ENCODE data around the gene ATP9A.
"Not testable (repeated sequence)": the region's sequence is repeated elsewhere in the genome, so short reads cannot be mapped to it uniquely, and the experiment has no call there.

ATP9A gene

DNA sequence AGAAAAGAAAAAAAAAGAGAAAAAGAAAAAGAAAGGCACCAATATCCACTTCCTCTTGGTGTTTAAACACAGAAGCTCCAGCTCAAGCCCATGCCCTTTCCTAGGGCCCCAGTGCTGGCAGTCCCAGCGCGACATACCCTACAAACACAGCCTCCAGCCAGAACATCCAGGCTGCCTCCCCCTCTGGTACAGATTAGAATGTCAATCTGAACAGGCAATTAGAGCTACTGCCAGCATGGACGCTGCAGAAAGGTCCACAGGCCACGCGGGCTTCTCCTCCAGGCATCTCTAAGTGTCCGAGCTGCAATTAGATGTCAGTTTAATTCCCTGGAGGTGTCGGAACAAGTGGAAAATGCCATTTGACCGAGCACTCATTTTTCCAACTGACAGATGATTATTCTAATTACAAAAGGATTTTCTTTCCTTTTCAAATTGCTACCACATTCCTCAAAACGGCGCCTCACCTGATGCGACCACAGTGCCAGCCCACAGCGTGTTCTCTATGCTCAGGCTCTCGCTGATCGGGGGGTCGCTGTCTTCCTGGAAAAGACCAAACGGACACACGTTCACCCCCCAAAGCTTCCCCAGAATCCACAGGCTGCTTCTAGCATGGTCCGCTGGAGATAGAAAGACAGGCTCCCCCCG lies 79.5 kb downstream of the ATP9A start:
- DNase-seq, result no peak

- no peak for DNase-seq
Measured at GRCh38 chr20:51687630-51688029, 80.6 kb downstream of the ATP9A start.

- no peak for DNase-seq
Measured at GRCh38 chr20:51687108-51687507, 81.1 kb downstream of the ATP9A start.

DNA sequence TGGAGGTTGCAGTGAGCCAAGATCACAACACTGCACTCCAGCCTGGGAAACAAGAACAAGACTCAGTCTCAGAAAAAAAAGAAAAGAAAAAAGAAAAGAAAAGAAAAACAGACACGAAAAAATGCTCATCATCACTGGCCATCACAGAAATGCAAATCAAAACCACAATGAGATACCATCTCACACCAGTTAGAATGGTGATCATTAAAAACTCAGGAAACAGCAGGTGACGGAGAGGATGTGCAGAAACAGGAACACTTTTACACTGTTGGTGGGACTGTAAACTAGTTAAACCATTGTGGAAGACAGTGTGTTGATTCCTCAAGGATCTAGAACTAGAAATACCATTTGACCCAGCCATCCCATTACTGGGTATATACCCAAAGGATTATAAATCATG lies 82.7 kb downstream of the ATP9A start:
- DNase-seq, result not testable (repeated sequence)

DNA sequence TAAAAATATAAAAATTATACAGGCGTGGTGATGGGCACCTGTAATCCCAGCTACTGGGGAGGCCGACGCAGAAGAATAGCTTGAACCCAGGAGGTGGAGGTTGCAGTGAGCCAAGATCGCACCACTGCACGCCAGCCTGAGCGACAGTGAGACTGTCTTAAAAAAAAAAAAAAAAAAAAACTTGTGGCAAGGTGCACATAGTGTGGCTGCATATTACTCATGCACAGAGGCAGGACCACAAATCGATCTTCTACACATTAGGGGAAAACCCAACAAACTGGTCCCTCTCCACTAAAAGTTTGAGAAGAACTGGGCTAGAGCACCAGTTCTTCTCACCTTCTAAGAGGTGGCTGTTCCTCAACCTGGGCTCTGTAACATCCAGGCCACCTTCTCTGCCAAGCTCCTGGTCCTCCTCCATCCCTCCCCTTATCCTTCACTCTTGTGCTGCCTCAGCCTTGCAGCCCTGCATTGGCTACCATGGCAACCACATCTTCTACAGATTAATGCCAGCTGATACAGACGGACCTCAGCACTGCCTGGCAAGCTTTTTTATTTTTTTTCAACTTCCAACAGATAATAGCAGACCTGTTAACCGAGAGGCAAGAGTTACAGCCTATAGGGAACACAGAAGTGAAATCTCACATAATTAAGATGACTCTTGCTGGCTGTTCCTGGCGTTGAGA lies 88.0 kb downstream of the ATP9A start:
- DNase-seq, result no peak

GRCh38 chr20:51679254-51679921 lies 88.8 kb downstream of the ATP9A start:
- DNase-seq, result no peak

DNA sequence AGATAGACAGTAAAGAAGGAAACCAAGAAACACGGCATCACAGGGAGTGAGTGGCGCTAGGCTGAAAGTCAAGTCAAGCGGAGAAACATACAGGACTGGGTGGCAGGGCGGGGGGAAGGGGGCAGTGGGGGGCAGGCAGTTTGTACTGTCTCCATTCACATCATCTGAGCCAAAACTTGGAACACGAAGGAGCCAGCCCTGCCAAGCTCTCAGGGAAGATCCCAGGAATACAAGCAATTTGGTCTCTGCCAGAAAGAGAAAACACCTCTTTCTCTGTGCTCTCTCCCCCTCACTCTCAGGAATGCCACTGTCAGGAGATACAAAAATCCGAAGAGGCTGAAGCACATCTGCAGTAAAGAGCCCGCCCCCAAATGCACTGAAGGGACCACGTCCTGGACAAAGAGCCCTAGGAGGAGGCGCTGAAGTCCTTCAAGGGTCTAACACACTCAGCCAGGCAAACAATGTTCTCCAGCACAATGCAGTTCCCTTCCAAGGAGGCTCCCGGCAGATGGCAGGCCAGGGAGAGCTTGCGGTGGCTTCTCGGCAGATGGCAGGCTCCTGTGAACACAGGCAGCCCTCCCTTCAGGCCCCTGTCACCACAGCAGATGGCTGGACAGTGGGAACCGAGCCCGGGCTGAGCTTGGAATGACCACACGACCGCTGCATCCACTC lies 90.0 kb downstream of the ATP9A start:
- DNase-seq, result no peak

DNA sequence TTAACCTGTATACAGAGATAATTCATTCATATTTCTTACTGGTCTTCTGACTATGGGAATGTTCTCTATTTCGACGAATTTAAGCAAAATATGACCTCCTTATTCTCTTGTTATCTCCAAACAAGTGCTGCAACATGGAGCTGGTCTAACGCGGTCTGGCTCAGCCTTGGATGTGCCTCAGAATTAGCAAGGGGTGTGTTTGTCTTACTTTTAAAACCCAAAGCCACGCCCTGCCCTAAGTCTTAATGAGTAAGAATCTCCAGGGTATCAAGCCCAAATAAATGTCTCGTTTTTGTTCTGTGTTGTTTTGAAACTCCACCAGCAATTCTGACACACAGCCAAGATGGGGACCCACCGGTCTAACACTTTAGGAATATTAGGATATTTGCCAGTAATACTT lies 99.2 kb downstream of the ATP9A start:
- no peak for DNase-seq

GRCh38 chr20:51668515-51668914 lies 99.7 kb downstream of the ATP9A start:
- no peak for DNase-seq

GRCh38 chr20:51667491-51667890 lies 100.7 kb downstream of the ATP9A start:
- DNase-seq, result no peak

- no peak for DNase-seq
Measured at GRCh38 chr20:51667002-51667408, 101.2 kb downstream of the ATP9A start.

DNA sequence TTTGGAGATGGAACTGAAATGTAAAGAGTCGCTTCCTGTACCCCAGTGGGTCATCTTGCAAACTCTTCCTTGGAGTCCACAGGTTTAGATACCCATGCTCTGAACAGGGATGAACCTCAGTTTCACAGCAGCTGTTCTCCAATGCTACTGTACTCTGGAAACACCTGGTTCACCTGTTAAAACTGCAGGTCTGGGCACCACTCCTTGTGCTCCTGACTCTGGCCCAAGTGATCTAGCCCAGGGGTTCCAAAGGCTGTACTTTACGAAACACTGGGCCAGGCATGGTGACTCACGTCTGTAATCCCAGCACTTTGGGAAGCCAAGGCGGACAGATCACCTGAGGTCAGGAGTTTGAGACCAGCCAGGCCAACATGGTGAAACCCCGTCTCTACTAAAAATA lies 102.1 kb downstream of the ATP9A start:
- no peak for DNase-seq

DNA sequence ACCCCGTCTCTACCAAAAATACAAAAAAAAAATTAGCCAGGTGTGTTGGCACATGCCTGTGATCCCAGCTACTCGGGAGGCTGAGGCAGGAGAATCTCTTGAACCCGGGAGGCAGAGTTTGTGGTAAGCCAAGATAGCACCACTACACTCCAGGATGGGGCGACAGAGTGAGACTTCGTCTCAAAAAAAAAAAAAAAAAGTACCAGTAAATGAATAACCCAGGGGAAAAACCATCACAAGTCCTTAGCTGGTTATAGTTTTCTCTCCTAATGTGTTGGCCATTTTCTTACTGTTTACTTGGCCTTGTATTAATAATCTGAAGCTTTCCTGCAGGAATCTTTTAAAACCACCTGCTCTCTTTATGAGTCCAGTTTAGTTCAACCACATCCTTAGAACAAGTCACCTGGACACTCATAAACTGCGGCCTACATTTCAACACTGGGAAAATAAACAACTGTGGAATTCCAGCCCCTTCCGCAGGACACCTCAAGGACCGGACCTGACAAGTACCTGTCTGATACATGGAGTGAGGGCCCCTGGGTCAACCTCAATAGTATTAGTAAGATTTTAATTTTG lies 102.6 kb downstream of the ATP9A start:
- DNase-seq, result no peak

DNA sequence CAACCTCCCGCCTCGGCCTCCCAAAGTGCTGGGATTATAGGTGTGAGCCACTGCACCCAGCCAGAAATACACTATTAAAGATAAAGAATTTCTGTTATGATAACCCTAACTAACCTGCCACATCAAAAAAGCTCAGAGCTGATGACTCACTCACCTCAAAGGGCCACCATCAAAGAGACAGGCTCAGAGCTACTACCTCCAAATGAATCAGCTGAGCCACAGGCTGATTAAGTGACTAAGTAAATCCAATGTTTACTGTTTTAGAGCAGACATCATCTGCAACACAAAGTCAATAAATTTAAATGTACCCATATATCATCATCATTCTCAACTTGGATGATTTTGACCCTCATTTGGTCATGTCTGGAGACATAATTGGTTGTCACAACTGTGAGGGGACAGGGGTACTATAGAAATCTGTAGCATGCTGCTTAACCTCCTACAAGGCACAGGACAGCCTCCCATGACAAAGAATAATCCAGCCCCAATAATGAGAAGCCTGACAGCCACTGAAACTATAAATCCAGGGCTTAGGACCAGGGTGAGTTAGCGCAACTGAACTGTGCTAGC lies 106.5 kb downstream of the ATP9A start:
- DNase-seq, result peak; percentile 8

GRCh38 chr20:51660672-51661608 lies 107.2 kb downstream of the ATP9A start:
- no peak for DNase-seq

- no peak for DNase-seq
Measured at GRCh38 chr20:51659491-51660050, 108.6 kb downstream of the ATP9A start.

DNA sequence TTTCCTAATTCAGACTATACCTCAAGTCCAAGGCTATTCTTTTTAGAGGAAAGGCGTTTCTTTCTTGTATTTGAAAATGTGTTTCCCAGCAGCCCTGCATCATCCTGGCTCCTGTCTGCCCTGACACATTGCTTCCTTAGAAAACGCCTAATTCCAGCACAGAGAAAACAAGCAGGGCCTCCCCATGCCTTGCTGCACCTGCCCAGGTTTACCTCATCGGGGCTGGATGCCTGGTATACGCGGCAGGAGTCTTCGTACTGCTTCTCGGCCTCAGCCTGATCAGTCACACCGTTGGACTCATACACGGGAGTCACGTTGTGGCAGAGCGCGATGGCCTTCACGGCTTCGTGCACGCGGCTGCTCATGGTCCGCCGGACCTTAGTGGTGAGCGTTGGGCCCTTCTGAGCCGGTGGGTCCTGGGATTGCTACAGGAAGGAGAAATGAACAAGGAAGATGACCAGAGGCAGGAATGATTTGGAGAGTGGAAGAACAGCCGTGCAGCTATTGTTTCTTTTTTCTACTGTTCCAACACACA lies 111.4 kb downstream of the ATP9A start:
- no peak for DNase-seq

DNA sequence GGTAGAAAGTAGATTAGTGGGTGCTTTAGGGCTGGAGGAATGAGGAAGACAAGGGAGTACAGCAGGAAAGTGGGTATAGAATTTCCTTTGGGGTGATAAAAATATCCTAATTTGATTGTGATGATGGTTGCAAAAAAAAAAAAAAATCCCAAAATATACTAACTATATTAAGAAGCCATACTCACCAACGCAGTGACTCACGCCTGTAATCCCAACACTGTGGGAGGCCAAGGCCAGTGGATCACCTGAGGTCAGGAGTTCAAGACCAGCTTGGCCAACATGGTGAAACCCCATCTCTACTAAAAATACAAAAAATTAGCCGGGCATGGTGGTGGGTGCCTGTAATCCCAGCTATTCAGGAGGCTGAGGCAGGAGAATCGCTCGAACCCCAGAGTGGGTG lies 112.1 kb downstream of the ATP9A start:
- not testable (repeated sequence) for DNase-seq

GRCh38 chr20:51654495-51654894 lies 113.7 kb downstream of the ATP9A start:
- no peak for DNase-seq

DNA sequence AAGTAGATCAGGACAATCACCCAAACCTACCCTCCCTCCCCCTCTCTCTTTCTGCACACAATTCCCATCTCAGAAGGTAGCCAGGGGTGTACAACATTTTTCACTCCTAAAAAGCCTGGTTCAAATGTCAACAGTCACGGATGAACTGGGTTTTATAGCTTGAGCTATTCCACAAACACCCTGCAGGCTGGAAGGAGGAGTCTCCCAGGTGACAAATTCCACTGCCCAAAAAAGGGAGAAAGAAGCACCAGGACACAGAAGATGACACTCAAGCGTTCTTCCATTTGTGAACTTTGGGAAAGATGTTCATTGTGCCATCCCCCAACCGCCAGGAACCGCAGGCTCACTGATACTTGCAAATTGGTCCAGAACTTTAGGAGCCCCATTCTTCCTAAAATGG lies 114.1 kb downstream of the ATP9A start:
- DNase-seq, result no peak

GRCh38 chr20:51653226-51653625 lies 115.0 kb downstream of the ATP9A start:
- DNase-seq, result no peak

Data from activated effector memory CD4-positive, alpha-beta T cell treated with Interleukin-2 at 50 U/mL for 16 hours (primary cell).